Measurements from ENCODE around the gene PPP3R2. TPM values are rescaled to one million over a fixed set of nuclear protein-coding genes. Genes with fewer than 3 reads are reported as not detected.

The PPP3R2 gene
- total RNA-seq, 2 experiments from 2014 or later: not detected

- H3K4me3 ChIP-seq (ENCODE audit: low read length): no peak overlapping the region
- no peaks in the 10 kb centered on the region for H3K9me3 Mint-ChIP-seq
Measured at GRCh38 chr9:101632611-101633010, 37.8 kb upstream of the PPP3R2 start.

DNA sequence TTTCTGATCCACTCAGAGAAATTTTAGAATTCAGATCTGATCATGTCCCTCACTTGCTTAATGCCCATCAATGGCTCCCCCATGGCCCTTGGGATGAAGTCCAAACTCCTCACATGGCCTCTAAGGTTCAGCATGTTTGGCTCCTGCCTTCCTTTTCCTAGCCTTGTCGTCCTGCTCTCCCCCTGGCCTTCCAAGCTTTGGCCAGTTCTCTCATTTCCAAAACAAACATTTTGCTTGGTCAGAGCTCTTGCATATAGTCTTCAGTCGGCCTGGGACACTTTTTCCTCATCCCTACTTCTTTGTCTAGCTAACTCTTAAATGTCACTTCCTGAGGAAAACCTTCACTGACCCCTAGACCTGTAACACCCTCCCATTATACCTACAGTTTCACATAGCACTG, 37.1 kb upstream of the PPP3R2 start:
- Histone ChIP-seq H3K4me1 (ENCODE audit: insufficient read depth, low read length) (no peaks in the 10 kb centered on the region), H3K27ac (ENCODE audit: low read depth in 1 of 2, low read length in 2 of 2) (no peak overlapping the region), H3K4me3 (ENCODE audit: low read length) (no peak overlapping the region), H3K27me3 (ENCODE audit: control insufficient read depth in 1 of 2, insufficient read depth in 2 of 2, low read length in 2 of 2) (no peaks in the 10 kb centered on the region), H3K9me3 (ENCODE audit: control insufficient read depth in 1 of 2, insufficient read depth in 1 of 2, low read length in 2 of 2) (no peaks in the 10 kb centered on the region), H3K36me3 (ENCODE audit: insufficient read depth, low read length) (no peaks in the 10 kb centered on the region)
- Mint-ChIP-seq H3K27ac (no peak overlapping the region), H3K27me3 (peaks cover 3% of the 10 kb centered on the region), H3K9me3 (no peaks in the 10 kb centered on the region), H3K36me3 (ENCODE audit: low read depth) (no peaks in the 10 kb centered on the region), H3K4me1 (ENCODE audit: low read depth) (no peaks in the 10 kb centered on the region), H3K4me3 (no peak overlapping the region)
- CTCF ChIA-PET: no interaction called here
- POLR2A ChIA-PET: no interaction called here
- DNase-seq (no peak), ATAC-seq (ENCODE audit: poor library complexity) (no peak)
- intact Hi-C loops (cut with DNase I, micrococcal nuclease): no loop called here
- no peak for TF ChIP-seq CTCF (IDR thresholded peaks at IDR 0.05)

More at GRCh38 chr9:101632611-101633010, 37.8 kb upstream of the PPP3R2 start:
- H3K4me1 Mint-ChIP-seq (ENCODE audit: low read depth): no peaks in the 10 kb centered on the region
- ChIA-PET POLR2A (no interaction called here), CTCF (no interaction called here)
- Histone ChIP-seq H3K36me3 (ENCODE audit: insufficient read depth, low read length) (no peaks in the 10 kb centered on the region), H3K9me3 (ENCODE audit: control insufficient read depth in 1 of 2, insufficient read depth in 1 of 2, low read length in 2 of 2) (no peaks in the 10 kb centered on the region), H3K27ac (ENCODE audit: low read depth in 1 of 2, low read length in 2 of 2) (no peak overlapping the region), H3K4me1 (ENCODE audit: insufficient read depth, low read length) (no peaks in the 10 kb centered on the region), H3K27me3 (ENCODE audit: control insufficient read depth in 1 of 2, insufficient read depth in 2 of 2, low read length in 2 of 2) (no peaks in the 10 kb centered on the region)
- ATAC-seq (ENCODE audit: poor library complexity) (no peak), DNase-seq (no peak)
- no peak for TF ChIP-seq CTCF (IDR thresholded peaks at IDR 0.05)
- H3K27ac Mint-ChIP-seq: no peak overlapping the region
- H3K36me3 Mint-ChIP-seq (ENCODE audit: low read depth): no peaks in the 10 kb centered on the region
- H3K27me3 Mint-ChIP-seq: peaks cover 3% of the 10 kb centered on the region
- no peak overlapping the region for H3K4me3 Mint-ChIP-seq
- intact Hi-C loops (cut with DNase I, micrococcal nuclease): no loop called here

DNA sequence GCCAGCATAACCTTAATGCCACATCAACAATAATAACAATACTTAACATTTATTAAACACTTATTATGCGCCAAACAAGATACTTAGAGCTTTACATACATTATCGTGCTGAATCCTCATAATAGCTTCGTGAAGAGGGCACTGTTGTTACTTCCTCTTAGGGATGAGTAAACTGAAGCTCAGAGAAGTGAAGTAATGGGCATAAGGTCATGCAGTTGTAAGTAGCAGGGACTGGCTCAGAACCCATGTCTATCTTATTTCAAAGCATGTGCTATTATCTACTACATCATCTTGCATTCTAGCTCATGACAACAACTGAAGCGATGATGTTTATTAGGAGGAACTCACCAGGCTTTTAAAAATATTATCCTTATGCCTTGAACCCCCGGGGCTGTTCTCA, 34.9 kb upstream of the PPP3R2 start:
- no peak for ATAC-seq (ENCODE audit: poor library complexity)
- H3K4me3 Mint-ChIP-seq: no peak overlapping the region
- no peak overlapping the region for H3K27ac Mint-ChIP-seq
- H3K4me1 ChIP-seq (ENCODE audit: insufficient read depth, low read length): no peaks in the 10 kb centered on the region
- ChIA-PET POLR2A (no interaction called here), CTCF (no interaction called here)
- no peaks in the 10 kb centered on the region for H3K9me3 Mint-ChIP-seq
- no peaks in the 10 kb centered on the region for H3K9me3 ChIP-seq (ENCODE audit: control insufficient read depth in 1 of 2, insufficient read depth in 1 of 2, low read length in 2 of 2)
- no peaks in the 10 kb centered on the region for H3K4me1 Mint-ChIP-seq (ENCODE audit: low read depth)
- intact Hi-C loops (cut with DNase I, micrococcal nuclease): no loop called here
- no peak for TF ChIP-seq CTCF (IDR thresholded peaks at IDR 0.05)
- peaks cover 3% of the 10 kb centered on the region for H3K27me3 Mint-ChIP-seq
- H3K36me3 Mint-ChIP-seq (ENCODE audit: low read depth): no peaks in the 10 kb centered on the region
- H3K27me3 ChIP-seq (ENCODE audit: control insufficient read depth in 1 of 2, insufficient read depth in 2 of 2, low read length in 2 of 2): no peaks in the 10 kb centered on the region
- H3K36me3 ChIP-seq (ENCODE audit: insufficient read depth, low read length): no peaks in the 10 kb centered on the region
- DNase-seq: peak in 2 of 14 experiments; percentile 4 to 10
- no peak overlapping the region for H3K4me3 ChIP-seq (ENCODE audit: low read length)
- H3K27ac ChIP-seq (ENCODE audit: low read depth in 1 of 2, low read length in 2 of 2): no peak overlapping the region
